ENCODE results near the gene VSIG10. TPM values are rescaled to one million over a fixed set of nuclear protein-coding genes. Genes with fewer than 3 reads are reported as not detected.

VSIG10 gene
- total and polyA plus RNA-seq, 2 of the 13 experiments (the other 11 are each of a cell fraction or from before 2014, with no cell fraction given): 25.6 to 42.5 TPM

DNA sequence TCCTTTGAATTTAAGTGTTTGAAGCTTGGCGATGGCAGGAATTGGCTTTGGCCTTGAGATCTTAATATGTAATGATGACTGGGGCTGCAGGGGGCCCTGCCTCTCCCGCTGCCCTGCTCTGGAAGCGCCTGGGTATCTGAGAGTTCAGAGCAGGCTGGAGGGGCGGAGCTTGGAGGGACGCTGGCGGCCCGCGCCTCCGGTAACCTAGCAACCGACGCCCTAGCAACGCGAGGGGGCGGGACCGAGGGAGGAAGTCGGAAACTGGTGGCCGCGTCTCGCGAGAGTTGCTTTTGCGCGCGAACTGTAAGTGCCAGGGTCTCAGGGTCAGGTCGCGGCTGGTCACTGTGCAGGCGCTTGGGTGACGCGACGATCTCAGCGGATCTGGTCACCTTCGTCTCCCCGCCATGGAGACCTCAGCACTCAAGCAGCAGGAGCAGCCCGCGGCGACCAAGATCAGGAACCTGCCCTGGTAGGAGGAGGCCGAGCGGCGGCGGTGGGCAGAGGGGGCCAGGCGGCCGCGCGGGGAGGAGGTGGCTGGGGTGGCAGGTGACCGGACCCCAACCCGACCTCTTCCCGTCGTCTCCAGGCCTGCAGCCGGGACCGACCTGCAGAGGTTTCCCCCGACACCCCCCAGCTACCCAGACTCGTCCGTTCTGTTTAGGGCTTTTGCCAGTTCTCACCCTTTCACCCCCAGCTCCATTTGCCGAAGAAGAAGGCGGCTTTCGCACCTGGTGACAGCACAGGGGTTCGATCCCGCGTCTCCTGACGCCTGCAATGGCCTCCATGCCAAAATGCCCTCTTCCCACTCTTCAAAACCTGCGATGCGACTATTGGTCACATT is 87.2 kb downstream of the VSIG10 start, which contains the start of gene RFC5 (continued):
- TF ChIP-seq ZNF326 (CRISPR knock-in tag; IDR thresholded peaks at IDR 0.05; ENCODE audit: borderline replicate concordance) (no peak), SALL2 (CRISPR knock-in tag; IDR thresholded peaks at IDR 0.05) (peak; percentile 85; the same call in 1 of the 2 replicates), SMAD1 (CRISPR knock-in tag; IDR thresholded peaks at IDR 0.05; ENCODE audit: borderline replicate concordance, low read depth) (no peak), ZNF451 (CRISPR knock-in tag; IDR thresholded peaks at IDR 0.05) (0 out of 2 replicates have a peak, but pooled peaks have one; percentile 38), SP2 (CRISPR knock-in tag; IDR thresholded peaks at IDR 0.05) (peak; percentile 83), KDM1A (CRISPR knock-in tag; IDR thresholded peaks at IDR 0.05) (no peak), ZNF619 (CRISPR knock-in tag; IDR thresholded peaks at IDR 0.05) (0 out of 2 replicates have a peak, but pooled peaks have one; percentile 41), ZNF850 (CRISPR knock-in tag; conservative IDR thresholded peaks at IDR 0.05) (no peak), FLYWCH1 (CRISPR knock-in tag; IDR thresholded peaks at IDR 0.05) (no peak), ZNF296 (CRISPR knock-in tag; conservative IDR thresholded peaks at IDR 0.05) (no peak), ZNF331 (CRISPR knock-in tag; IDR thresholded peaks at IDR 0.05) (peak; percentile 69; the same call in 1 of the 2 replicates), ZNF792 (CRISPR knock-in tag; IDR thresholded peaks at IDR 0.05) (peak; percentile 74), ZNF335 (CRISPR knock-in tag; IDR thresholded peaks at IDR 0.05) (0 out of 2 replicates have a peak, but pooled peaks have one; percentile 57), ZNF260 (CRISPR knock-in tag; IDR thresholded peaks at IDR 0.05; ENCODE audit: borderline replicate concordance, low read depth) (no peak), STAT5B (CRISPR knock-in tag; IDR thresholded peaks at IDR 0.05) (no peak), DR1 (CRISPR knock-in tag; IDR thresholded peaks at IDR 0.05) (peak; percentile 79), ZNF143 (CRISPR knock-in tag; IDR thresholded peaks at IDR 0.05) (no peak), PRMT3 (CRISPR knock-in tag; IDR thresholded peaks at IDR 0.05; ENCODE audit: borderline replicate concordance, low read depth) (no peak), ZBTB42 (CRISPR knock-in tag; IDR thresholded peaks at IDR 0.05) (no peak), PLRG1 (conservative IDR thresholded peaks at IDR 0.05) (no peak)
- TF ChIP-seq, protein P1, sequence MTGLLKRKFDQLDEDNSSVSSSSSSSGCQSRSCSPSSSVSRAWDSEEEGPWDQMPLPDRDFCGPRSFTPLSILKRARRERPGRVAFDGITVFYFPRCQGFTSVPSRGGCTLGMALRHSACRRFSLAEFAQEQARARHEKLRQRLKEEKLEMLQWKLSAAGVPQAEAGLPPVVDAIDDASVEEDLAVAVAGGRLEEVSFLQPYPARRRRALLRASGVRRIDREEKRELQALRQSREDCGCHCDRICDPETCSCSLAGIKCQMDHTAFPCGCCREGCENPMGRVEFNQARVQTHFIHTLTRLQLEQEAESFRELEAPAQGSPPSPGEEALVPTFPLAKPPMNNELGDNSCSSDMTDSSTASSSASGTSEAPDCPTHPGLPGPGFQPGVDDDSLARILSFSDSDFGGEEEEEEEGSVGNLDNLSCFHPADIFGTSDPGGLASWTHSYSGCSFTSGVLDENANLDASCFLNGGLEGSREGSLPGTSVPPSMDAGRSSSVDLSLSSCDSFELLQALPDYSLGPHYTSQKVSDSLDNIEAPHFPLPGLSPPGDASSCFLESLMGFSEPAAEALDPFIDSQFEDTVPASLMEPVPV (CRISPR knock-in tag; IDR thresholded peaks at IDR 0.05): no peak
- TF ChIP-seq, protein P2, sequence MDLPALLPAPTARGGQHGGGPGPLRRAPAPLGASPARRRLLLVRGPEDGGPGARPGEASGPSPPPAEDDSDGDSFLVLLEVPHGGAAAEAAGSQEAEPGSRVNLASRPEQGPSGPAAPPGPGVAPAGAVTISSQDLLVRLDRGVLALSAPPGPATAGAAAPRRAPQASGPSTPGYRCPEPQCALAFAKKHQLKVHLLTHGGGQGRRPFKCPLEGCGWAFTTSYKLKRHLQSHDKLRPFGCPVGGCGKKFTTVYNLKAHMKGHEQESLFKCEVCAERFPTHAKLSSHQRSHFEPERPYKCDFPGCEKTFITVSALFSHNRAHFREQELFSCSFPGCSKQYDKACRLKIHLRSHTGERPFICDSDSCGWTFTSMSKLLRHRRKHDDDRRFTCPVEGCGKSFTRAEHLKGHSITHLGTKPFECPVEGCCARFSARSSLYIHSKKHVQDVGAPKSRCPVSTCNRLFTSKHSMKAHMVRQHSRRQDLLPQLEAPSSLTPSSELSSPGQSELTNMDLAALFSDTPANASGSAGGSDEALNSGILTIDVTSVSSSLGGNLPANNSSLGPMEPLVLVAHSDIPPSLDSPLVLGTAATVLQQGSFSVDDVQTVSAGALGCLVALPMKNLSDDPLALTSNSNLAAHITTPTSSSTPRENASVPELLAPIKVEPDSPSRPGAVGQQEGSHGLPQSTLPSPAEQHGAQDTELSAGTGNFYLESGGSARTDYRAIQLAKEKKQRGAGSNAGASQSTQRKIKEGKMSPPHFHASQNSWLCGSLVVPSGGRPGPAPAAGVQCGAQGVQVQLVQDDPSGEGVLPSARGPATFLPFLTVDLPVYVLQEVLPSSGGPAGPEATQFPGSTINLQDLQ (CRISPR knock-in tag; IDR thresholded peaks at IDR 0.05): peak; percentile 51; the same call in 1 of the 2 replicates
- TF ChIP-seq, protein P3, sequence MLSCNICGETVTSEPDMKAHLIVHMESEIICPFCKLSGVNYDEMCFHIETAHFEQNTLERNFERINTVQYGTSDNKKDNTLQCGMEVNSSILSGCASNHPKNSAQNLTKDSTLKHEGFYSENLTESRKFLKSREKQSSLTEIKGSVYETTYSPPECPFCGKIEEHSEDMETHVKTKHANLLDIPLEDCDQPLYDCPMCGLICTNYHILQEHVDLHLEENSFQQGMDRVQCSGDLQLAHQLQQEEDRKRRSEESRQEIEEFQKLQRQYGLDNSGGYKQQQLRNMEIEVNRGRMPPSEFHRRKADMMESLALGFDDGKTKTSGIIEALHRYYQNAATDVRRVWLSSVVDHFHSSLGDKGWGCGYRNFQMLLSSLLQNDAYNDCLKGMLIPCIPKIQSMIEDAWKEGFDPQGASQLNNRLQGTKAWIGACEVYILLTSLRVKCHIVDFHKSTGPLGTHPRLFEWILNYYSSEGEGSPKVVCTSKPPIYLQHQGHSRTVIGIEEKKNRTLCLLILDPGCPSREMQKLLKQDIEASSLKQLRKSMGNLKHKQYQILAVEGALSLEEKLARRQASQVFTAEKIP (CRISPR knock-in tag; IDR thresholded peaks at IDR 0.05; ENCODE audit: borderline replicate concordance): no peak
- TF ChIP-seq, protein P4, sequence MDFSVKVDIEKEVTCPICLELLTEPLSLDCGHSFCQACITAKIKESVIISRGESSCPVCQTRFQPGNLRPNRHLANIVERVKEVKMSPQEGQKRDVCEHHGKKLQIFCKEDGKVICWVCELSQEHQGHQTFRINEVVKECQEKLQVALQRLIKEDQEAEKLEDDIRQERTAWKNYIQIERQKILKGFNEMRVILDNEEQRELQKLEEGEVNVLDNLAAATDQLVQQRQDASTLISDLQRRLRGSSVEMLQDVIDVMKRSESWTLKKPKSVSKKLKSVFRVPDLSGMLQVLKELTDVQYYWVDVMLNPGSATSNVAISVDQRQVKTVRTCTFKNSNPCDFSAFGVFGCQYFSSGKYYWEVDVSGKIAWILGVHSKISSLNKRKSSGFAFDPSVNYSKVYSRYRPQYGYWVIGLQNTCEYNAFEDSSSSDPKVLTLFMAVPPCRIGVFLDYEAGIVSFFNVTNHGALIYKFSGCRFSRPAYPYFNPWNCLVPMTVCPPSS (IDR thresholded peaks at IDR 0.05): no peak
